Measurements from ENCODE around the gene NLRP12. TPM values are rescaled to one million over a fixed set of nuclear protein-coding genes. Genes with fewer than 3 reads are reported as not detected.
"Not testable (repeated sequence)": the region's sequence is repeated elsewhere in the genome, so short reads cannot be mapped to it uniquely, and the experiment has no call there.

NLRP12 gene
- total RNA-seq, 2 donors from 2014 or later, result 0.19 to 1.1 TPM

DNA sequence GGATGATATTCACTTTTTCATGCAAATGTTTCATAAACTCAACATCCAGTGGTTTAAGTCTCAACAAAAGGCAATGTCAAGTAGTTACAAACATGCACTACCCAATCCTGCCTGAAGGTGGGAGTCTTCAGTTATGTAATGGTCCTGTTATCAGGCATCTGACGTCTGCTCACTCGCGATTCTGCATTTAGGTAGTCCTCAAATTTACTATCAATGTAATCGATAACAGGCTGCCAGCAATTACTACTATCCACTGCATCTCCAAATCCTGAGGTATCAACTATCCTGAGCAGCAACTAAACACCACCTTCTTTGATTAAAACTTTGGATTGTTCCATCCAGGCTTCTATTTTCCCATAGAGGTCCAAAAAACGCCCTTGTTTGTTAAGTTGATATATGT is 51.2 kb downstream of the NLRP12 start:
- TF ChIP-seq, protein P1, sequence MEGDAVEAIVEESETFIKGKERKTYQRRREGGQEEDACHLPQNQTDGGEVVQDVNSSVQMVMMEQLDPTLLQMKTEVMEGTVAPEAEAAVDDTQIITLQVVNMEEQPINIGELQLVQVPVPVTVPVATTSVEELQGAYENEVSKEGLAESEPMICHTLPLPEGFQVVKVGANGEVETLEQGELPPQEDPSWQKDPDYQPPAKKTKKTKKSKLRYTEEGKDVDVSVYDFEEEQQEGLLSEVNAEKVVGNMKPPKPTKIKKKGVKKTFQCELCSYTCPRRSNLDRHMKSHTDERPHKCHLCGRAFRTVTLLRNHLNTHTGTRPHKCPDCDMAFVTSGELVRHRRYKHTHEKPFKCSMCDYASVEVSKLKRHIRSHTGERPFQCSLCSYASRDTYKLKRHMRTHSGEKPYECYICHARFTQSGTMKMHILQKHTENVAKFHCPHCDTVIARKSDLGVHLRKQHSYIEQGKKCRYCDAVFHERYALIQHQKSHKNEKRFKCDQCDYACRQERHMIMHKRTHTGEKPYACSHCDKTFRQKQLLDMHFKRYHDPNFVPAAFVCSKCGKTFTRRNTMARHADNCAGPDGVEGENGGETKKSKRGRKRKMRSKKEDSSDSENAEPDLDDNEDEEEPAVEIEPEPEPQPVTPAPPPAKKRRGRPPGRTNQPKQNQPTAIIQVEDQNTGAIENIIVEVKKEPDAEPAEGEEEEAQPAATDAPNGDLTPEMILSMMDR (IDR thresholded peaks at IDR 0.05), result peak in 1 of 2 donors; percentile 74
- Histone ChIP-seq H3K27ac (no peak overlapping the region), H3K4me3 (no peak overlapping the region), H3K36me3 (no peaks in the 10 kb centered on the region), H3K27me3 (no peaks in the 10 kb centered on the region), H3K4me1 (no peaks in the 10 kb centered on the region), H3K9me3 (no peaks in the 10 kb centered on the region)
- DNase-seq (ENCODE audit: low spot score), result peak; percentile 65

DNA sequence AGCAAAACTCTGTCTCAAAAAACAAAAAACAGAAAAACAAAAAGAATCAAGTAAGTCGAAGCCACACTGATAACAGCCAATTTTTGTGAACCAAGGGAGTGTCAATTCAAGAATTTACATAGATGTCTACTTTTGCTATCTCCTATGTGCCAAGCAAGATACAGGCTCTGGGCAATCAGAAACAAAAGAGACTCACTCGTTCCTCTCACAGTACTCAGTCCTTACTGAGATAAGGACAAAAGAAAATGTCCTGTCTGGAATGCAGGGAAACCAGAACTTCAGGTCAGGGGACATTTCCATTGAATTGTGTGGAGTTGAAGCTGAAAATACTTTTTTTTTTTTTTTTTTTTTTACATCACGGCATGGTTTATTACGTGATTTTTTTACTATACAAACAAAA is 53.0 kb downstream of the NLRP12 start:
- no peak for DNase-seq (ENCODE audit: low spot score)
- H3K27ac ChIP-seq, result no peak overlapping the region
- TF ChIP-seq, protein P1 (IDR thresholded peaks at IDR 0.05), result no peak
- H3K9me3 ChIP-seq, result no peaks in the 10 kb centered on the region
- H3K4me3 ChIP-seq, result no peak overlapping the region
- no peaks in the 10 kb centered on the region for H3K36me3 ChIP-seq
- no peaks in the 10 kb centered on the region for H3K4me1 ChIP-seq
- no peaks in the 10 kb centered on the region for H3K27me3 ChIP-seq

DNA sequence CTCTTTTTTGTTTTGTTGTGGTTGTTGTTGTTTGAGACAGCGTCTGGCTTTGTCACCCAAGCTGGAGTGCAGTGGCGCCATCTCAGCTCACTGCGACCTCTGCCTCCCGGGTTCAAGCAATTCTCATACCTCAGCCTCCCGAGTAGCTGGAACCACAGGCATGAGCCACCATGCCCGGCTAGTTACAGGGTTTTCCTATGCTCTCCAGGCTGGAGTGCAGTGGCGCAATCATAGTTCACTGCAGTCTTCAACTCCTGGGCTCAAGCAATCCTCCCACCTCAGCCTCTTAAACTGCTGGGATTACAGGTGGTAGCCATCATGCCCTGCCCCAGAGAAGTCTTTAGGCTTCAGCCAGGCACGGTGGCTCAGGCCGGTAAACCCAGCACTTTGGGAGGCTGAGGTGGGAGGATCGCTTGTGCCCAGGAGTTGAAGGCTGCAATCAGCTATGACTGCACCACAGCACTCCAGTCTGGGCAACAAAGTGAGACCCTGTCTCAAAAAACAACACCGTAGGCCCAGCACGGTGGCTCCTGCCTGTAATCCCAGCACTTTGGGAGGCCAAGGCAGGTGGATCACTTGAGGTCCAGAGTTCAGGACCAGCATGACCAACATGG is 54.3 kb downstream of the NLRP12 start:
- not testable (repeated sequence) for H3K27ac ChIP-seq; H3K4me1 ChIP-seq; DNase-seq (ENCODE audit: low spot score); H3K4me3 ChIP-seq; H3K27me3 ChIP-seq; H3K36me3 ChIP-seq; H3K9me3 ChIP-seq

DNA sequence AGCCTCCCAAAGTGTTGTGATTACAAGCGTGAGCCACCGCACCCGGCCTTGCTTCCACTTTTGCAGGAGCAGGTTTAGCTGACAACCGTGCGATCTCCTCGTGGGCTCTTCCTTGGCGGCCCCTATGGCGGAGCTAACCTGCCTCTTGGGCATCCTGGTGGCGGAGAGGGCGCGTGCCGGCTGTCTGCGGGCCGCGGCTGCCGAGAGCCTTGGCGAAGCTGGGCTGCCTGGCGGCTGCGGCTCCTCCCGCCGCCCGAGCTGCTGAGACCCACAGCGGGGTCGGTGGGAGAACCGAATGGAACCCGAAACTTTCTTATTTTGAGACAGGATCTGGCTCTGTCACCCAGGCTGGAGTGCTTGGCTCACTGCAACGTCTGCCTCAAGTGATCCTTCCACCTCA is 55.7 kb downstream of the NLRP12 start:
- no peaks in the 10 kb centered on the region for H3K36me3 ChIP-seq
- no peaks in the 10 kb centered on the region for H3K4me1 ChIP-seq
- TF ChIP-seq, protein P1 (IDR thresholded peaks at IDR 0.05), result no peak
- H3K27ac ChIP-seq, result no peak overlapping the region
- no peaks in the 10 kb centered on the region for H3K27me3 ChIP-seq
- no peak overlapping the region for H3K4me3 ChIP-seq
- no peaks in the 10 kb centered on the region for H3K9me3 ChIP-seq
- DNase-seq (ENCODE audit: low spot score), result no peak

DNA sequence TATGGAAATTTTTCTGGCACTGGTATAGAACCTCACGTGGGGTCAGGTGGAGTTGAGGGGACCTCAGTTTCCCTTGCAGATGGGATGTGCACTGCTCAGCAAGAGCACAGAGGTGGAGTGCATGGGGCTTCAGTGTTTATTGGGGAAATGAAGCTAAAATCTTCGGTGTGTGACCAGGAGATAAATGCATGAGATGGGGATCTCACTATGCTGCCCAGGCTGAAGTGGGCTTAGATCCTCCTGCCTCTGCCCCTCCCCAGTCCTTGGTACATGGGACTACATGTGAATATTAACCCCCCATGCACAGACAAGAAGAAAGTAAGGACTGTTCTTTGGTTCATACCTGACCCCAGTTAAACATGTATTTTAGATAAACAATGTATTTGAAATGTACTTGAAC is 65.1 kb downstream of the NLRP12 start:
- H3K4me3 ChIP-seq; DNase-seq (ENCODE audit: low spot score): not testable (repeated sequence)

More for the DNA sequence above, 65.1 kb downstream of the NLRP12 start:
- not testable (repeated sequence) for H3K27ac ChIP-seq, H3K9me3 ChIP-seq, H3K4me1 ChIP-seq, H3K27me3 ChIP-seq, H3K36me3 ChIP-seq

MicroRNAs encoded within 50 kb of the gene (microRNA counts, 767-probe panel; counts per million panel counts)
- 0 to 1,767 counts per million in 2 donors for microRNA hsa-miR-371a-3p
- 0 to 31.0 counts per million in 2 donors for microRNA hsa-miR-371a-5p
- microRNA hsa-miR-371b-3p, result 0 to 31.0 counts per million in 2 donors
- 0 to 31.0 counts per million in 2 donors for microRNA hsa-miR-371b-5p
- microRNA hsa-miR-372, result 0 to 31.0 counts per million in 2 donors
- 0 to 31.0 counts per million in 2 donors for microRNA hsa-miR-373-3p
- 0 to 1,937 counts per million in 2 donors for microRNA hsa-miR-516a-3p
- 0 counts per million in 2 donors for microRNA hsa-miR-516a-5p
- microRNA hsa-miR-522-3p, result 0 to 1,387 counts per million in 2 donors

Small RNAs within 50 kb of the gene (microRNA-seq; reads per million reads assigned to microRNA genes)
- gene MIR1283-2 (ENCODE audit: borderline number of aligned reads in 2 of 2, borderline replicate concordance in 1 of 2), result 0 reads per million in 2 donors
- gene MIR371A (ENCODE audit: borderline number of aligned reads in 2 of 2, borderline replicate concordance in 1 of 2), result 0 reads per million in 2 donors
- gene MIR372 (ENCODE audit: borderline number of aligned reads in 2 of 2, borderline replicate concordance in 1 of 2), result 0 to 0.71 reads per million in 2 donors
- 0 to 0.71 reads per million in 2 donors for gene MIR373 (ENCODE audit: borderline number of aligned reads in 2 of 2, borderline replicate concordance in 1 of 2)
- gene MIR516A1 (ENCODE audit: borderline number of aligned reads in 2 of 2, borderline replicate concordance in 1 of 2), result 0 reads per million in 2 donors
- gene MIR516A2 (ENCODE audit: borderline number of aligned reads in 2 of 2, borderline replicate concordance in 1 of 2), result 0 reads per million in 2 donors
- 0.71 reads per million in 2 donors for gene MIR519A1 (ENCODE audit: borderline number of aligned reads in 2 of 2, borderline replicate concordance in 1 of 2)
- gene MIR521-1 (ENCODE audit: borderline number of aligned reads in 2 of 2, borderline replicate concordance in 1 of 2), result 0 reads per million in 2 donors
- gene MIR522 (ENCODE audit: borderline number of aligned reads in 2 of 2, borderline replicate concordance in 1 of 2), result 0.71 to 1.4 reads per million in 2 donors
- gene MIR527 (ENCODE audit: borderline number of aligned reads in 2 of 2, borderline replicate concordance in 1 of 2), result 0 reads per million in 2 donors

Other genes with a start within 250 kb of the NLRP12 start
- not detected for gene DPRX, start 192.3 kb downstream of the NLRP12 start, total RNA-seq
- gene MYADM, start 43.6 kb upstream of the NLRP12 start, total RNA-seq, result 100 to 1,000 TPM; 117 to 150 TPM
- not detected for gene PRKCG, start 57.9 kb upstream of the NLRP12 start, total RNA-seq
- not detected for gene CACNG7, start 85.0 kb upstream of the NLRP12 start, total RNA-seq
- gene CACNG8, start 138.6 kb upstream of the NLRP12 start, total RNA-seq, result under 1 TPM; 0.04 to 0.24 TPM
- under 1 TPM in 1 of 2 donors, not detected in 1; 0.31 TPM for gene CACNG6, start 167.3 kb upstream of the NLRP12 start, total RNA-seq
- not detected for gene VSTM1, start 239.6 kb upstream of the NLRP12 start, total RNA-seq